K562 (cell line): ENCODE data around the gene SMCO3. TPM values are rescaled to one million over a fixed set of nuclear protein-coding genes. Genes with fewer than 3 reads are reported as not detected.

Source experiments
- HDAC1 ChIP-seq, 2 experiments: fragments of 450-650 bp; IDR thresholded peaks; 2 replicates each; pipeline ENCODE4 v1.6.1; 2016 to 2017; ENCODE audit warnings: inconsistent platforms in 1 of 2, mild to moderate bottlenecking in 1 of 2, moderate library complexity in 1 of 2
- JUND ChIP-seq, 2 experiments: IDR thresholded peaks; 2 replicates in 1 of 2; 3 replicates in 1 of 2; pipeline ENCODE4 v1.6.1; 2011; ENCODE audit warnings: borderline replicate concordance in 2 of 2, low read depth in 2 of 2, low read length in 2 of 2, improper control_type of control experiment in 1 of 2, missing biosample characterization in 1 of 2, missing genetic modification characterization in 1 of 2, missing genetic modification reagents in 1 of 2
- MEF2D ChIP-seq: conservative IDR thresholded peaks from 2 replicates; pipeline ENCODE4 v1.6.1; 2016; ENCODE audit warnings: low read depth, missing genetic modification characterization, missing compliant biosample characterization
- MEIS2 ChIP-seq: fragments of 450-650 bp; IDR thresholded peaks from 2 replicates; pipeline ENCODE4 v1.6.1; 2014; ENCODE audit warnings: mild to moderate bottlenecking; ENCODE audit not compliant: partially characterized antibody
- PHB ChIP-seq: fragments of 250-450 bp; sonication (Bioruptor Pico); IDR thresholded peaks from 2 replicates; pipeline ENCODE4 v1.5.0; 2021
- TCF7L2 ChIP-seq: fragments of 150-350 bp; IDR thresholded peaks from 2 replicates; pipeline ENCODE4 v1.6.1; 2016; ENCODE audit warnings: low read depth, mild to moderate bottlenecking, low read length, moderate library complexity
- TFE3 ChIP-seq: fragments of 450-650 bp; formaldehyde crosslinking; IDR thresholded peaks from 2 replicates; pipeline ENCODE4 v1.4.0; 2020; ENCODE audit warnings: mild to moderate bottlenecking, mixed read lengths
- ZNF318 ChIP-seq, 2 experiments: fragments of 450-650 bp; IDR thresholded peaks; 2 replicates each; pipeline ENCODE4 v1.6.1; 2016; ENCODE audit warnings: mild to moderate bottlenecking in 2 of 2, borderline replicate concordance in 1 of 2, low read depth in 1 of 2, moderate library complexity in 1 of 2
- polyA plus RNA-seq, 8 experiments: library from polyadenylated mRNA; depleted of rRNA in 4 of 8; stranded (reverse) in 5 of 8; unstranded in 3 of 8; fragments of >200 nt; fragmentation: Nextera tagmentation in 2 of 8; fragmentation: Illumina TruSeq in 1 of 8; extraction: Ambion mirVana in 2 of 8; extraction: Trizol in 1 of 8; gene quantifications; 2 replicates each; pipeline versions ENCODE4 v1.2.1 to v1.2.3, GENCODE V29; 2011 to 2014; ENCODE audit warnings: inconsistent platforms in 1 of 8, missing spikeins in 1 of 8
- total RNA-seq, 7 experiments: library from RNA; depleted of rRNA in 6 of 7; stranded (reverse); fragments of >200 nt in 6 of 7; fragmentation: Illumina TruSeq in 2 of 7; extraction: Trizol in 2 of 7; gene quantifications; 2 replicates each; pipeline versions ENCODE4 v1.2.1 to v1.2.3, GENCODE V29; 2011 to 2021; ENCODE audit warnings: low replicate concordance in 1 of 7
- TF ChIP-seq, protein P1 (sequence below), 2 experiments: fragments of 450-650 bp; IDR thresholded peaks; 2 replicates each; pipeline ENCODE4 v1.6.1; 2016
- TF ChIP-seq, protein P2 (sequence below): fragments of 450-650 bp; formaldehyde crosslinking; conservative IDR thresholded peaks from 2 replicates; pipeline ENCODE4 v1.4.0; 2022; ENCODE audit warnings: mild to moderate bottlenecking, missing genetic modification characterization

SMCO3 gene
- total and polyA plus RNA-seq, 9 of the 15 experiments (the other 6 are each of a cell fraction or from before 2014, with no cell fraction given): 0.10 to 0.14 TPM; not detected in 7

- TF ChIP-seq ZNF318 (IDR thresholded peaks at IDR 0.05; ENCODE audit: borderline replicate concordance in 1 of 2, low read depth in 1 of 2) (no peak), HDAC1 (IDR thresholded peaks at IDR 0.05) (no peak), MEIS2 (no peak), TFE3 (CRISPR knock-in tag) (no peak), PHB (CRISPR knock-in tag) (no peak), JUND (IDR thresholded peaks at IDR 0.05; ENCODE audit: borderline replicate concordance, low read depth, low read length) (no peak), JUND (tag; IDR thresholded peaks at IDR 0.05; ENCODE audit: borderline replicate concordance, low read depth, low read length) (no peak), MEF2D (tag) (no peak), TCF7L2 (no peak)
- TF ChIP-seq, protein P1, sequence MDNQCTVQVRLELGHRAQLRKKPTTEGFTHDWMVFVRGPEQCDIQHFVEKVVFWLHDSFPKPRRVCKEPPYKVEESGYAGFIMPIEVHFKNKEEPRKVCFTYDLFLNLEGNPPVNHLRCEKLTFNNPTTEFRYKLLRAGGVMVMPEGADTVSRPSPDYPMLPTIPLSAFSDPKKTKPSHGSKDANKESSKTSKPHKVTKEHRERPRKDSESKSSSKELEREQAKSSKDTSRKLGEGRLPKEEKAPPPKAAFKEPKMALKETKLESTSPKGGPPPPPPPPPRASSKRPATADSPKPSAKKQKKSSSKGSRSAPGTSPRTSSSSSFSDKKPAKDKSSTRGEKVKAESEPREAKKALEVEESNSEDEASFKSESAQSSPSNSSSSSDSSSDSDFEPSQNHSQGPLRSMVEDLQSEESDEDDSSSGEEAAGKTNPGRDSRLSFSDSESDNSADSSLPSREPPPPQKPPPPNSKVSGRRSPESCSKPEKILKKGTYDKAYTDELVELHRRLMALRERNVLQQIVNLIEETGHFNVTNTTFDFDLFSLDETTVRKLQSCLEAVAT (IDR thresholded peaks at IDR 0.05): no peak
- TF ChIP-seq, protein P2, sequence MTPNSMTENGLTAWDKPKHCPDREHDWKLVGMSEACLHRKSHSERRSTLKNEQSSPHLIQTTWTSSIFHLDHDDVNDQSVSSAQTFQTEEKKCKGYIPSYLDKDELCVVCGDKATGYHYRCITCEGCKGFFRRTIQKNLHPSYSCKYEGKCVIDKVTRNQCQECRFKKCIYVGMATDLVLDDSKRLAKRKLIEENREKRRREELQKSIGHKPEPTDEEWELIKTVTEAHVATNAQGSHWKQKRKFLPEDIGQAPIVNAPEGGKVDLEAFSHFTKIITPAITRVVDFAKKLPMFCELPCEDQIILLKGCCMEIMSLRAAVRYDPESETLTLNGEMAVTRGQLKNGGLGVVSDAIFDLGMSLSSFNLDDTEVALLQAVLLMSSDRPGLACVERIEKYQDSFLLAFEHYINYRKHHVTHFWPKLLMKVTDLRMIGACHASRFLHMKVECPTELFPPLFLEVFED (CRISPR knock-in tag): no peak
Measured at GRCh38 chr12:14833336-14833735, 19.4 kb upstream of the SMCO3 start (continued).
